NCI-H187 treated with DMSO at 0.1 percent for 48 hours (cell line): ENCODE results near the gene SPSB3.

ENCODE experiments used
- DNase-seq: peaks from one replicate; lab custom pipeline; 2025; lab: John Stamatoyannopoulos, UW

Gene SPSB3

GRCh38 chr16:1775006-1775845, 7.1 kb downstream of the SPSB3 start:
- DNase-seq, result no peak

- DNase-seq, result no peak
Observed at GRCh38 chr16:1774448-1774780, 8.0 kb downstream of the SPSB3 start.

GRCh38 chr16:1773703-1774447, 8.5 kb downstream of the SPSB3 start:
- no peak for DNase-seq

- DNase-seq, result peak; percentile 52
Observed at GRCh38 chr16:1772908-1773702, 9.3 kb downstream of the SPSB3 start, which contains the start of gene MRPS34. MRPS34 (minus strand) TSS chr16:1773134; CDS start chr16:1773119, 15 bp downstream.

- no peak for DNase-seq
Observed at GRCh38 chr16:1772362-1772907, 9.9 kb downstream of the SPSB3 start, which contains the start of gene EME2. EME2 (plus strand) TSS chr16:1772810; CDS start chr16:1773228, 418 bp downstream.

GRCh38 chr16:1771864-1772361, 10.5 kb downstream of the SPSB3 start:
- no peak for DNase-seq

GRCh38 chr16:1771188-1771863, 11.0 kb downstream of the SPSB3 start, which contains the start of gene NME3:
NME3 (minus strand) TSS chr16:1771543; CDS start chr16:1771534, 9 bp downstream.
- no peak for DNase-seq

GRCh38 chr16:1770328-1771187, 11.8 kb downstream of the SPSB3 start:
- DNase-seq, result peak; percentile 85

GRCh38 chr16:1769402-1770300, 12.7 kb downstream of the SPSB3 start:
- DNase-seq, result no peak

GRCh38 chr16:1768767-1769401, 13.5 kb downstream of the SPSB3 start:
- DNase-seq, result no peak

GRCh38 chr16:1768061-1768766, 14.2 kb downstream of the SPSB3 start:
- no peak for DNase-seq

- no peak for DNase-seq
Observed at GRCh38 chr16:1767116-1767994, 15.0 kb downstream of the SPSB3 start.

- DNase-seq, result no peak
Observed at GRCh38 chr16:1766701-1767100, 15.7 kb downstream of the SPSB3 start.

GRCh38 chr16:1766231-1766630, 16.1 kb downstream of the SPSB3 start:
- DNase-seq, result no peak

GRCh38 chr16:1765826-1766225, 16.5 kb downstream of the SPSB3 start:
- DNase-seq, result no peak

- no peak for DNase-seq
Observed at GRCh38 chr16:1764971-1765370, 17.4 kb downstream of the SPSB3 start.
